ENCODE data around the gene PIK3CD. TPM values are rescaled to one million over a fixed set of nuclear protein-coding genes. Genes with fewer than 3 reads are reported as not detected.

PIK3CD gene
- total and polyA plus RNA-seq, 2 of the 8 experiments (the other 6 are each of a cell fraction or from before 2014, with no cell fraction given) = 20.6 to 24.1 TPM

- H3K36me3 ChIP-seq (ENCODE audit: control insufficient read depth in 2 of 4, insufficient read depth in 4 of 4, low read length in 3 of 4) = no peaks in the 10 kb centered on the region
- H2AFZ ChIP-seq (ENCODE audit: low read length) = no peak overlapping the region
- H2BK15ac ChIP-seq (ENCODE audit: low read length) = no peak overlapping the region
- H3K79me2 ChIP-seq (ENCODE audit: control insufficient read depth in 1 of 2, insufficient read depth in 2 of 2, low read length in 2 of 2) = no peaks in the 10 kb centered on the region
- no peak overlapping the region for H3K14ac ChIP-seq (ENCODE audit: insufficient read length)
- no peaks in the 10 kb centered on the region for H3K9me3 ChIP-seq (ENCODE audit: insufficient read depth in 2 of 2, low read depth in 1 of 2, low read length in 1 of 2)
- no peaks in the 10 kb centered on the region for H4K20me1 ChIP-seq (replicated peaks in 1 of 2; ENCODE audit: control insufficient read depth in 1 of 2, insufficient read depth in 2 of 2, low read length in 2 of 2)
- H3K4me3 ChIP-seq (ENCODE audit: extremely low read depth in 1 of 4, insufficient read depth in 2 of 4, low read depth in 3 of 4, low read length in 4 of 4) = no peak overlapping the region
- CTCF ChIA-PET (ENCODE audit: partially characterized antibody) = interaction anchor here (0.6 to 1.6 kb wide), 7 partner anchors 21 to 204 kb away, joined by 3 to 4 read pairs (median 3); no protein-coding TSS in a partner anchor
- H3K56ac ChIP-seq (replicated peaks; ENCODE audit: insufficient read length, low read depth, low read length) = no peak overlapping the region
- 0 out of 7 replicates have a peak, but pooled peaks cover 0 to 2% (median 0%) of the 10 kb centered on the region in 4 experiments for H3K4me1 ChIP-seq (replicated peaks in 1 of 4; ENCODE audit: control insufficient read depth in 3 of 4, insufficient read depth in 4 of 4, low read length in 3 of 4)
- FAIRE-seq (no peak), DNase-seq (ENCODE audit: low read depth in 1 of 2, low spot score in 2 of 2) (no peak)
- 91% methylated on average over 8 of the region's 8 CpGs; no CpG with 5 or more reads in 1 of the 2 experiments for WGBS, 2 experiments (ENCODE audit: extremely low coverage in 1 of 2, insufficient coverage in 1 of 2, insufficient read length in 1 of 2, insufficient replicate concordance in 2 of 2, low coverage in 1 of 2, low lambda C conversion rate in 2 of 2, missing lambda C conversion rate in 1 of 2)
- H3K27me3 ChIP-seq (replicated peaks in 1 of 4; ENCODE audit: control insufficient read depth in 3 of 4, extremely low read depth in 1 of 4, insufficient read depth in 3 of 4, low read length in 3 of 4) = no peaks in the 10 kb centered on the region
- no peak overlapping the region for H2BK20ac ChIP-seq (ENCODE audit: low read length)
- H3K79me1 ChIP-seq (ENCODE audit: low read depth, low read length) = no peaks in the 10 kb centered on the region
- no peak for TF ChIP-seq RBBP5 (IDR thresholded peaks at IDR 0.05; ENCODE audit: borderline replicate concordance, low read depth, low read length)
- TF ChIP-seq TAF7 (optimal IDR thresholded peaks at IDR 0.05; ENCODE audit: borderline replicate concordance, low read depth, low read length) = no peak
- no peak for TF ChIP-seq SP4 (IDR thresholded peaks at IDR 0.05; ENCODE audit: low read length)
- no peak for TF ChIP-seq ZNF274 (IDR thresholded peaks at IDR 0.05; ENCODE audit: borderline replicate concordance, extremely low read depth, low read length)
- no peak for TF ChIP-seq CREB1 (IDR thresholded peaks at IDR 0.05)
- no peak for TF ChIP-seq JUN (IDR thresholded peaks at IDR 0.05; ENCODE audit: low read depth, low read length)
- no peak for TF ChIP-seq CHD2 (IDR thresholded peaks at IDR 0.05; ENCODE audit: low read length)
- TF ChIP-seq KDM4A (IDR thresholded peaks at IDR 0.05; ENCODE audit: low read depth, low read length, severe bottlenecking) = no peak
- TF ChIP-seq TEAD4 (IDR thresholded peaks at IDR 0.05; ENCODE audit: low read depth, low read length) = no peak
- TF ChIP-seq JUND (IDR thresholded peaks at IDR 0.05; ENCODE audit: low read length) = no peak
- H4K8ac ChIP-seq (ENCODE audit: extremely low read depth, insufficient read depth, low read length) = no peak overlapping the region; the same call in 1 of the 2 replicates
- no peak overlapping the region for H3K18ac ChIP-seq (ENCODE audit: extremely low read depth, low read length)
- H3K23me2 ChIP-seq (ENCODE audit: low read depth, low read length) = no peaks in the 10 kb centered on the region
- no peak overlapping the region for H3K4me2 ChIP-seq (ENCODE audit: insufficient read depth in 1 of 2, low read depth in 2 of 2, low read length in 2 of 2)
- no peak overlapping the region; a peak in 1 of 7 replicates for H3K9ac ChIP-seq (replicated peaks in 1 of 4; ENCODE audit: extremely low read depth in 1 of 4, low read depth in 3 of 4, low read length in 3 of 4)
- H2BK5ac ChIP-seq (ENCODE audit: low read depth, low read length) = no peak overlapping the region
- no peak overlapping the region for H4K91ac ChIP-seq (replicated peaks; ENCODE audit: insufficient read length, low read length)
- H2BK120ac ChIP-seq (replicated peaks; ENCODE audit: low read depth, low read length) = no peak overlapping the region
- no peak overlapping the region for H3K27ac ChIP-seq (ENCODE audit: low read depth, low read length)
- H3K23ac ChIP-seq (ENCODE audit: insufficient read length) = no peak overlapping the region
- H4K5ac ChIP-seq (ENCODE audit: insufficient read length, low read depth, low read length) = no peak overlapping the region
- no peak overlapping the region for H2AK5ac ChIP-seq (ENCODE audit: low read depth, low read length)
- H3K4ac ChIP-seq (replicated peaks; ENCODE audit: insufficient read length, low read depth, low read length) = no peak overlapping the region
- POLR2A ChIA-PET (ENCODE audit: partially characterized antibody) = interaction anchor here (1.3 to 2.0 kb wide), 2 partner anchors 13 to 20 kb away, joined by 3 to 6 read pairs; partner anchors contain the start of gene PIK3CD
- no peak overlapping the region for H2BK12ac ChIP-seq (ENCODE audit: low read depth, low read length)
These were observed 20.0 kb downstream of the PIK3CD start for GRCh38 chr1:9671377-9672140.

Data from H1 (cell line).